HG03571 (cell line): ENCODE data around the gene AGAP5.
"Not testable (repeated sequence)": the region's sequence is repeated elsewhere in the genome, so short reads cannot be mapped to it uniquely, and the experiment has no call there.

Experiments
- ATAC-seq: cut with Tn5 transposase; IDR thresholded peaks from one replicate; pipeline ENCODE4 v1.9.1; 2021; ENCODE audit not compliant: unreplicated experiment

AGAP5 gene

DNA sequence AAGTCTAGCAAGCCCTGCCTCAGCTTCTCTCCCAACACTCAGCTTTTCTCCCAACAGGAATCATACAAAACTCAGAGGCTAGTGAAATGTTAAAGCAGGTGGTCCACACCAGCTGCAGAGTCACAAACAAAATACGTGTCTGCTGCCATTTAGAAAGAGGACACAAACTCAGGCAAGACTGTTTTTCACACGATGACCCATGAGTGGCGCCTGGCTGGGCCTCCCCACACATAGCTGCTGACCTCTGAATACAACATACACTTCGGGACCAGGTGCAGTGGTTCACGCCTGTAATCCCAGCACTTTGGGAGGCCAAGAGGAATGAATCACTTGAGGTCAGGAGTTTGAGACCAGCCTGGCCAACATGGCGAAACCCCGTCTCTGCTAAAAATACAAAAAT is 35.2 kb downstream of the AGAP5 start:
- not testable (repeated sequence) for ATAC-seq

DNA sequence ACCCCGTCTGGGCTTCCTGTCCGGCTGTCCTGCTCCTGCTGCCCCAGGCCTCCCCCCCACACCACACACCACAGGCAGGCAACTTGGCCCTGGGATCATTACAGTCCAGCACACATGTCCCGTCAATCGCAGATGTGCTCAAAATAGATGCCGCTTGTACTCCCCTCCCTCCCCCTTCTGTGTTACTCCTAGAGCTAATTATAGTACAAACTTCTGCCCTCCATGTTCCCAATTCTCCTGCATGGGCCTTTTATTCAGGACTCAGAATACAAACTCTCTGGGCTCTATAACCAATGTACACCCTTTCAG is 42.0 kb downstream of the AGAP5 start, which contains the start of gene SYNPO2L:
Gene SYNPO2L, minus strand, starts transcription at position 40 of the 309 bp plus-strand sequence. CDS start 107 bp downstream, outside the sequence.
- ATAC-seq, result no peak

DNA sequence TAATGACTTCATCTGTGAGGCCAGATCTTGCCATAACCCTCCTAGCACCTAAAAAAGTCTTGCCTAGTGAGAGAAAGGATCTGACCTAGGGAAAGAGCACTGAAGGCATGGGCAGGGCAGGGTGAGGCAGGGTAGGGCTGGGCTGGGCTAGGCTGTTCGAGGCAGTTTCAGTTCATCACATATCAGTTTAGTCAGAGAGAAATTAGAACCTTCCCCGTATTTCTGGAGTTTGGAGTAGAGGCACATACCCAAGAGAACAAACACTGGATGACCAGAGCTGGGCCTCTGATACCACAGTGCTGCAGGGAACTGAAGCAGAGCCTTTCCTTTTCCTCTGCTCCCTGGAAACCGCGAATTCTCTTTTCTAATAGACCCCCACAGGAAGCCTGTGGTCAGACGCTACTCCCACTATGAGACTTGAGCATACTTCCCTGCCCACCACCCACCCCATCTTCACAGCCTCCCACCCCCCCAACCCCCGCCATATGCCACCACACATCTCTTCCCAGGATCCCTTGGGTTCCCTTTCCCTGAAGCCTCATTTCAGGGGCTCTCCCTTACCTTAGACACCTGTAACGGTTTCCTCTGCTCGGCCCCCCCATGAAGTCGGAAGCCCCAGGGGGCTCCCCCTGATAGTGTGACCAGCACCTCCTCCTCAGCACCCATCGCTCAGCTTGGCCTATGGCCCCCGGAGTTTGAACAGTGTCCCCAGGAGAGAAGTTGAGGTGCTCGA is 42.5 kb downstream of the AGAP5 start:
- ATAC-seq, result no peak

DNA sequence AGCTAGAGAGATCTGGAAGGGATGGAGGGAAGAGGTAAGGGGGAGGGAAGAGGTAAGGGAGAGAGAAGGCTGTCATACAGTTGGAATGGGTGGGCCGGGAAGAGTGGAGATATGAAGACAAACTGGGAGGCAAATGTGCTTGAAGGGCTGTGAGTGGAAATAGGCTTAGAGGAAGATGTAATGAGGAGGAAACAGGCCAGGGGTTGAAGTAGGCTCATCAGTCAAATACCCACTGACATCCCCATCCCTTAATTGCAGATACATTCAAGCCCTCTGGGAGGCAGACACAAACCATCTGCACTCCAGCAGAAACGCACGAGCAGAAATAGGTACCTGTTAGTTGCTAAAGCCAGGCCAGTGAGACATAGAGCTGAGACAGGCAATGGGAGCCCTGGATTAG is 44.2 kb downstream of the AGAP5 start:
- no peak for ATAC-seq

DNA sequence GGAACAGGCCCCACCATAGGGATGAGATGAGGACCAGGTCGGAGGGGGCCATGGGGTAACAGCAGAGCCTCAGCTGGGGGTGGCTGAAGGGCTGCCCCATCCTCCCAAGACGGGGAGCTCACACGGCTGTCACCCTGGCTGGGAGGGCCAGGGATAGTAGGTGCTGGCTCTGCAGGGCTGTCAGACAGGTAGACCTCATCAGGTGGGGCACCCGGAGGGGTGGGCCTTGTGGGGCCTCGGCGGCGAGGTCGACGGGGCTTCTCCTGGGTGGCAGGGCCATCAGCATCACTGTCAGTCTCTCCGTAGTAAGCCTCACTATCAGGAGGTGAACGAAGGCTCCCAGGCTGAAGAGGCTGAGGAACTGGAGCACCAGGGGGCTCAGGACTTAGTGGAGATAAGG is 44.7 kb downstream of the AGAP5 start:
- ATAC-seq, result no peak

DNA sequence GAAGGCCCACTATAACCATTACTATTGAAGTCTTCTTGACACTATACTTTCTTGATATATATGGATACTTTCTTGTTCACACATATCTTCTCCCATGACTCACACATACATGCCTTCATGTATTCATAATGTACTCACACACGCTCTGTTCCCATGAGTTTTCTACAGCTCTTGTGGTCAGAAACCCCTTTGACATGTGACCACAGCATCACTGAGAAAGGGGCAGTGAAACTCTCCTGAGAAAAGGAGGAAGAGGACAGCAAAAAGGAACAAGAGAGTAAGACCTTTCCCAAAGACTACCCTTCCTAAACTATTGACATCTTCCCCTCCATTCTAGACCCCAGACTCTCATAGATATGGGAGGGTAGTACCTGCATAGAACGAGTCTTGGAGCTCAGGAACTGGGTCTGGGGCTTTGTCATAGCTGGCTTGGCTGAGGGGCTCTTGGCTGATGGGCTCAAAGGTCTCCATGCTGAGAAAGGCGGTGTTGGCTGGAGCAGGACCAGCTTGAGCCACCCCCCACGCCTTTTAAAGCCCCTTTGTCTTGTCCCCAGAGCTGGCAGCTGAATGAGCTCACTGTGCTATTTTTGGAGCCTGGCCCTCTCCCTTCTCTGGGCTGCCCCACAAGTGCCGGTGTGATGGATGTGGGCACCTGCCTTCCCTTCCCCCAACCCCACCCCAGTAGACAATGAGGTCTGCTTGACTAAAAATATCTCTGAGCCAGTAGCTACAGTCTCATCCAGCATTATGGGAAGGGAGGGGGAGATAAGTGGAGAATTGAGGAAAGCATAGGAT is 47.2 kb downstream of the AGAP5 start:
- no peak for ATAC-seq

DNA sequence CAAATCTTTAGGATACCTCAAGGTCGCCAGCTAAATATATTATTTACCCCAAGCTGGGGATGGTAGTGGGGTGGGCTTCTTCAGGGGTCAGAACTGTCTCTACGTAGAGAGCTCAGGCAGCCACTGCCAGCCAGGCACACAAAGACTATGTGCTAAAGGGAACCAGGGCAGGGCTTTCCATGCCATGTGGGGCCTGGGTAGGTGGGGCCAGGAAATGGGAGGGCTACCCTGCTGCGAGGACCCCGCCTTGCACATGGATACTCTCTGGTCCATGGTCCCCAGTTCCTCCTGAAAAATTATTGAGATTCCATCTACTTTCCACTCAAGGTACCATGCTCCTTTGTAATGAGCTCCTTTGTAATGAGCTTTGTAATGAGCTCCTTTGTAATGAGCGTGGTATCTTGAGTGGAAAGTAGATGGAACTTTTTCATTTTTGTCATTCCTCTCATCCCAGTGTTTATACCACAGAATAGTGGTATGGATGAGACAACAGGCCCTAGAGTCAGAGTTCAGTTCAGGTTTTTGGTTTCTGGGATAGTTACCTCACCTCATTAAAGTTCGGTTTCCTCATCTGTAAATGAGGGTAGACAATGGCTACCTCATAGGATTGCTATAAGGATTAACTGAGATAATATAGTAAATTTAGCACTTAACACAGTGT is 47.9 kb downstream of the AGAP5 start:
- ATAC-seq, result no peak

DNA sequence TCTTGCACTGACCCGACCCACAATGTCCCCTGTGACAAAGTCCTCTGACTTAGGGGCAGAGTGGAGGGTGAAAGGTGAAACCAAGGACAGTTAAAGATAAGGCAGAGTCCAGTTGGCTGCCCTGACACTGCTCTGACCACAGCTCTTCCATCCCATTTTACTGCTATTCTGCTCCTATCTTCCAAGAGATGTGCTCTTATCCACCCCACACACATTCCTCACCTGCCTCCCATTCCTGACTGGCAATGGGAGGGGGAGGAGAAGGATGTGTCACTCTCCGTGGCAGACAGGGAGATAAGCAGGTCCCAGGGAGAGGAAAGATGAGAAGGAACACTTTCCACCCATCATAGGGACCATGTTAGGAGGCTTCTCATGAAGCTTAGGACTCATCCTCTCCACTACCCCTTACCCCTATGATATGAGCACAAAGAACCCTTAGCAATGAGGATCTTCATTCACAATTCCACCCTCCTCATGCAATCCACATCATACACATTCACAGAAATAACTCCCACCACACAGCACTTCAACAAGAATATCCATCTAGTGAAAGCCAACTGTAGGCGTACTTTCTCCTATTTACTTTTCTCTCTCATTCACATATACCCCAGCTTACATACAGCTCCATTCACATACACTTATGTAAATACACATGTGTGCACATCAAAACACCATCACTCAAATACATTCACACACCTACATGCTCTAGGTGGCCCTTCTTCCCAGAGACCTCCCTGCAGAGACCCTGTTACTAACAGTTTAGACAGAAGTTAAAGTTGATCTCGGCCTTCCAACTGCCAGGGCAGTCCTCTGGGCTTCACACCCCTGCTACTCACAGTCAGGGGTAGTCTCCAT is 48.7 kb downstream of the AGAP5 start:
- ATAC-seq, result no peak

DNA sequence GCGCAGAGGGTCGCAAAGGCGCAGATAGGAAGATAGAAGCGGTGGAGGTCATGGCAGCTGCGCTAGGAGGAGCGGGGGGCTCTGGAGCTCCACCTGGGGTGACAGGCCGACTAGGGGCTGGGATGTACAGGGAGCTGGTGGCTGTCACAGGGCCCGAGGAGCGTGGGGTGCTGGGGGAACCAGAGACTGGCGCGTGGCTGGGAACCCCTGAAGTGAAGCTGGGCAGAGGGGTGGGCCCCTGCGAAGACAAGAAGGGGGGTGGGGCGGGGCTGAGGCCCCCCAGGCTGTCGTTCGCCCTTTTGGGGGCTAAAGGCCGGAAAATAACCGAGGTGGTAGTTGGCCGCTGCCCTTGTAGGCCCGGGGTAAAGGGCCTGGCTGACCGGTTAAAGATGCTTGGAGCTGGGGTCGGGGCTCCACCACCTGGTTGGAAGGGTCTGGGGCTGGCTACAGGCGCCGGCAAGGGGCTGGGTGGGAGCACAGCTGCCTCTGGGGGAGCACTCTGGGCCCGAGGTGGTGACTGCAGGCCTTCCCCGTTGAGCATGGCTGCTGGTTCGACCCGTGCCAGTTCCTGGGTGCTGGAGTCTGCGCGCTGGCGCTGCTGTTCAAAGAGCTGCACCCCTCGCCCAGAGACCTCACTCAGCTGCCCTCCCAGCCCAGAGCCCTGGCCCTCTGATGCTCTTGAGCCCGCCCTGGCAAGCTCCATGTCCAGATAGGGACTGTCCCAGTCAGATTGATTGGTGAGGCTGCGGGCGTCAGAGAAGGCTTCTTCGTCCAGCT is 49.8 kb downstream of the AGAP5 start:
- ATAC-seq, result no peak

DNA sequence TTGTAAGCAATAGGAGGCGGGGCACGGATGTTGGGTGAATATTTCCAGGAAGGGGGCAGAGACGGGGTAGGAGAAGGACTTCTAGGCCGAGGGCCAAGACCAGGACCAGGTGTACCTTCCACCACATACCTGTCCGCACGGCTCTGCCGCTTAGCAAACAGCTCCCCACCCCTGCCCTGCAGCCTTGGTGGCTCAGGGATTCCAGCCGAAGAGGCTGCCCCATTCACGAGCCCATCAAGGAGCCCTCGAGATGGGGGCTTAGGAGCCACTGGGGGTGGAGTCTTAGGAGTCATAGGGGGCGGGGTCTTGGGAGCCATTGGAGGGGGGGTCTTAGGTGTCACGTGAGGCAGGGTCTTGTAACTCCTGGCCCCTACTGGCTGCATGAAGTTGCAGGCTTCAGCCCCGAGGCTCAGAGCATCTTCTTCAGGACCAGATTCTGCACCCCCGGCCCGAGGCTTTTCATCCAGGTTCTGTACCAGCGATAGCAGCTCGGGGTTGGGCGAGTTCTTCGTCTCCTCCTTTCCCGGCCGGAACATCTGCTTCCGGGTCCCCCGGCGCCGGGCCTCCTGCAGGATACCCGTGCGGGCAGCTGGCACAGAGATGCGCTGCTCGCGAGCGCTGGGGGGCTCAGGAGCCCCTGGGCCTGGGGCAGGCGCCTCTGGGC is 50.6 kb downstream of the AGAP5 start:
- ATAC-seq, result no peak

DNA sequence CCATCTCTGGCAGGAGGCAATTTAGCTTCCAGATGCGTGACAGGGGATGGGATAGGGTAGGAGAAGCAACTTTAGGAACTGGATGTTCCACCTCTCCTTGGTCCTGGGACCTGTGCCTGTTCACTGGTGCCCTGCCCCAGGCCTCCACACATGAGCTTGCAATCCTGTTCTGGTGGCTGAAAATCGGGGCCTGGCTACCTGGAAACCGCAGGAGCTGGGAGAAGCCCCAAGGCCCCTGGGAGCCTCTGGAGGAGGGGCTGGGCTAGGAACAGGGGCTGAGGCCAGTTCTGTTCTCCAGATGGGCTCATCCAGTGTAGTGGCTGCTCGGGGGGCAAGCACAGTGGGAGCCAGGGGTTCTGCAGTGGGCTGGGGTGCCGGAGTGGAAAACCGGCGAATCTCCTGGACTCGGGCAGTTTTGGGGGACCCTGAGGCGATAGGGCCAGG is 51.3 kb downstream of the AGAP5 start:
- no peak for ATAC-seq

DNA sequence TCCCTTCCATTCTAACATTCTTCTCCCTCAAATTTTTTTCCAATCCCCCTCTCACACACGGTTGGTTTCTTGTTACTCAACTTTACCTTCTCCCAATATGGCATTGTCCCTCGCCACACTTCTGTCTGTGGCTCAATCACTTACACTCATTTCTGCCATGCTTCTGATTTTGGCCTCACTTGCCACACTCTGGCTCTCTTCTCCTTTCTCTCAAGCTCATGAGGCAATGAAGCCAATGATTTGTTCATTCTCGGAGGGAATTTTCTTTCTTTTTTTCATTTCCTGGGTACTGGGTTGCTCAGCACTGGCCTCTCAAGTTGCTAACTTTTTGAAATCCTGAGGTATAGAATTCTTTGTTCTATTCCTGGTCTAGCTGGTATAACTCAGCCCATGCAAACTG is 52.7 kb downstream of the AGAP5 start:
- ATAC-seq, result no peak

DNA sequence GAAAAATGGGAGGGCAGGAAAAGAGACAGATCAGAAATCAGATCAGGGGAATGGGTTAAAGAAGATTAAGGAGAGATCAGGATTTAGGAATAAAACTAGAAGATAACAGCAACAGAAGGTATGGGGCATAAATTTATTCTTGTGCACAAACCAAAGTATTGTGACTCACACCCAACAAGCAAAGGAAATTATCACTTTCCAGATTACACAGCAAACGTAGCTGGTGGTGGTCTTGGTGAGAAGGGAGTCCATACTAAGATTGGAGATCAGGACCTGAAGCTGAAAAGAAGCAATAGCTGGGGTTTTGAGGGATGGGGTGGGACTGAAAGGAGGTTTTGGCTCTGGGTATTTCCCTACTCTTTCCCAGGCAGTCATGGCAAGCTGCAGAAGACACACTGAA is 53.1 kb downstream of the AGAP5 start:
- no peak for ATAC-seq

DNA sequence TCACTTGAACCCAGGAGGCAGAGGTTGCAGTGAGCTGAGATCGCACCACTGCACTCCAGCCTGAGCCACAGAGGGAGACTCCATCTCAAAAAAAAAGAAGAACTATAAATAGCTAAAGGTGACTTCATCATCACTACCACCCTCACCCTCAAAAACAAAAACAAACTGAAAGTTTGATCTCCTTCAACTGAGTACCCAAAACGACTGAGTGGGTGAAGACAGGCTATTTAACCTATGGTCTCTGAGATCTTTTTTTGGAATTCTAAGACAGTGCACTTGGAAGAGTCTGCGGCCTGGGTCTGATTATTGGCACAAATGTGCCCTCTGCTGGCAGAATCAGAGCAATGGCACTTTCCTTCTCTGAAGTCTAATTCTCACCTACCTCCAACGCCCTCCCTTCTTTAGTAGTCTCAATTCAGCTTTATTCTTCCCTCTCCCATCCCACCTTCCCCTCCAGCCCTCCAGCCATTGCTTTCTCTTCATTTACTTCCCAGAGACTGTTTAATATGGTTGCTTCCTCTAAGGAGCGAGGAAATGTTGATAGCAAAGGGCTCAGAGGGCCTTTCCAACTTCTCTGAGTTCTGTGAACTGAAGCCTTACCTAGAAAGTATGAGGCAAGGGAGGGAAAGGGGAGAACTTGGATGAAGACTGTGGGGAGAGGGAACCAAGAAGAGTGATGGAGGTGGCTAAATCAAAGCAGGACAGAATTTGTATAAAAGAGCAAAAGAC is 53.7 kb downstream of the AGAP5 start:
- no peak for ATAC-seq

DNA sequence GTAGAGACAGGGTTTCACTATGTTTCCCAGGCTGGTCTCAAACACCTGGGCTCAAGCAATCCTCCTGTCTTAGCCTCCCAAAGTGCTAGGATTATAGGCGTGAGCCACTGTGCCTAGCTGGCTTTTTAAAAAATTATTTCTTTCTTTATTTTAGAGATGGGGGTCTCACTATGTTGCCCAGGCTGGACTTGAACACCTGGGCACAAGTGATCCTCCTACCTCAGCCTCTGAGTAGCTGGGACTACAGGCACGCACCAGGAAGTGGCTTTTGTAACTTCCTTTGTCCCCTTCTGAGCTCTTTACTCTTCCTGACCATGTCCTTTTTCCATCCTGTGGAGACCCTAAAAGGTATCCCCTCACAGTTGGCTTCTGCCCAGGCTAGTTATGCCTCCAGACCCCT is 54.5 kb downstream of the AGAP5 start:
- no peak for ATAC-seq

DNA sequence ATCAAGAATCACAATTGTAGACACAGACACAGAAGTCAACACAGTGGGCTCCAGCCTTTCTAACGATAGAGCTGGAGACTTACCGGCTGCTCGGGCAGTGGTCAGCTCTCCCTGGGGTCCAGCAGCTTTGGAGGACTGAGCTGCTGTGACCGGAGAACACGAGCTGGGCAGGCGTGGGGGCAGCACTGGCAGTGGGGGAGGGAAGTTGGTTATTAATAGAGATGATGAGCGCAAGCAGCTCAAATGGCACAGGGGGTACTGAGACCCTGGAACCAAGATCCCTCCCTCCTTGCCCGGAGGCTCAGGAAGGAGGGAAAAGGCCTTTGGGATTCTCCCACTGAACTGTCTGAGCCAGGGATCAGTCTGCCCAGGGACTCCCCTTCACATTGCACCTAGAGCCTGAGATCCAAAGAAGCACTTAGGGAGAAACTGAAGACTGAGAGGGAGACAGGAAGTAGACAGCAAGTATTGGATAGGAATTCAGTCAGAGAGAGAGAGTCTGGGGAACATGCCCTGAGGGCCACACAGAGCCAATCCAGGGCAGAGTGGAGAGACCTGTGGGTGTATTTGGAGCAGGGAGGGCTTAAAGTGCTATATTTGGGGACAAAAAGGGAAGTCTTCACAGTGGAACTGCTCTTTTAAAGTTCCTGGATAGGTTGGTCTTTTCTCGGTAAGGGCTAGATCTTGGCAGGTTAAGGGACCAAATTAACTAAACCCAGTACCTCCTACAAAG is 56.4 kb downstream of the AGAP5 start, which contains the start of gene MYOZ1:
Gene MYOZ1, minus strand, starts transcription at position 147 of the 733 bp plus-strand sequence. CDS start 1,457 bp downstream, outside the sequence.
- ATAC-seq, result no peak

DNA sequence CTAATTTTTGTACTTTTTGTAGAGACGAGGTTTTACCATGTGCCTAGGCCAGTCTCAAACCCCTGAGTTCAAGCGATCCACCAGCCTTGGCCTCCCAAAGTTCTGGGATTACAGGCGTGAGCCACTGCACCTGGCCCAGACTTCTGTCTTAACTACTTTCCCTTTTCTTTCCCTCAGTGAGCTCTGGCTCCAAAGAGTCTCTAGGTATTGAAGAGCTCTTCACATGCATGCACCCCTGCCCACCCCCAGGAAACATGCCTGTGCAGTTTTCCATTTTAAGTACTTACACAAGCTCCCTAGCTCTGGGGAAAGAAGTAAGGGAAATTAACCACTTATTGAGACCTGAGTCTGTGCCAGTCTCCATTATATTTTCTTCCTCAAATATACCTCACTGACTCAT is 58.6 kb downstream of the AGAP5 start:
- ATAC-seq, result no peak

DNA sequence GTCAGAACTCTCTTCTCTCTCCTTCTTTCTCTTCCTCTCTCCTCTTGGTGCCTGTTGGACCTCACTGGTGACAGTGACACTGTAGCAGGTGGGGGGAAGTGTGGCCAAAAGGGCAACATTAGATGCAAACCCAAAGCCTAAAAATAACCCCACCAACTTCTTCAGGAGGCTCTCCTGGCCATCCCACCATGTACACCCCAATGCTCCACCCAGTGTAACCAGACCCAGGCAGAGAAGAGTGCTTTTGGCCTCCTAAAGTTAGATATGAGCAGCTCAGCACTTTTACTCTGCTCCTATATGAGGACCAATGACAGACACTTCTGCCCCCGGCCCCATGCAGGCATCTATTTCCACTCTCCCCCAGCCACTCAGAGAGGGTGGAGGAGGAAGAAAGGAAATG is 62.1 kb downstream of the AGAP5 start:
- no peak for ATAC-seq
